SK-N-SH (cell line): ENCODE data around the gene SPINK13. TPM values are rescaled to one million over a fixed set of nuclear protein-coding genes. Genes with fewer than 3 reads are reported as not detected.
"Not testable (repeated sequence)": the region's sequence is repeated elsewhere in the genome, so short reads cannot be mapped to it uniquely, and the experiment has no call there.

Experiments used
- CTCF ChIA-PET: fragments of 300-600, 350-600 bp; formaldehyde crosslinking; extraction: SDS; loops from one replicate; lab custom pipeline; 2021; lab: Yijun Ruan, JAX
- POLR2A ChIA-PET: fragments of 350-600 bp; sonication (Branson Sonifier 250); formaldehyde crosslinking; extraction: SDS; loops from one replicate; lab custom pipeline; 2020; ENCODE audit warnings: antibody characterized with exemption, inconsistent platforms; lab: Yijun Ruan, JAX
- DNase-seq: peaks from one replicate; pipeline ENCODE4 v3.0.0; 2012
- H2AFZ ChIP-seq: fragments of 200-600 bp; sonication (generic); 2 replicates; pipeline ENCODE4 v1.8.1; 2016; ENCODE audit warnings: antibody characterized with exemption, mild to moderate bottlenecking, low read depth
- H3F3A ChIP-seq: fragments of 200-600 bp; sonication (generic); replicated peaks from 2 replicates; pipeline ENCODE3; 2016; ENCODE audit warnings: antibody characterized with exemption, mild to moderate bottlenecking; ENCODE audit not compliant: insufficient read depth
- H3K27ac ChIP-seq, 2 experiments: fragments of 200-500 bp in 1 of 2; fragments of 200-600 bp in 1 of 2; sonication (Bioruptor generic) in 1 of 2; sonication (generic), shearing (Covaris generic) in 1 of 2; 2 replicates each; pipeline versions ENCODE4 v1.5.1 to v1.6.1; 2014 to 2016; ENCODE audit warnings: low read depth in 2 of 2, inconsistent platforms in 1 of 2, low read length in 1 of 2, mild to moderate bottlenecking in 1 of 2, mixed read lengths in 1 of 2
- H3K27me3 ChIP-seq: fragments of 200-600 bp; sonication (generic), shearing (Covaris generic); 2 replicates; pipeline ENCODE4 v1.6.1; 2016; ENCODE audit warnings: mixed run types; ENCODE audit not compliant: insufficient read depth
- H3K36me3 ChIP-seq, 2 experiments: fragments of 200-500 bp in 1 of 2; fragments of 200-600 bp in 1 of 2; sonication (Bioruptor generic) in 1 of 2; sonication (generic) in 1 of 2; replicated peaks in 1 of 2; 2 replicates each; pipeline versions ENCODE3 to v1.5.1; 2014 to 2016; ENCODE audit warnings: low read length in 1 of 2, mild to moderate bottlenecking in 1 of 2; ENCODE audit not compliant: insufficient read depth in 2 of 2, control insufficient read depth in 1 of 2
- H3K4me1 ChIP-seq, 2 experiments: fragments of 200-500 bp in 1 of 2; fragments of 200-600 bp in 1 of 2; sonication (Bioruptor generic) in 1 of 2; sonication (generic), shearing (Covaris generic) in 1 of 2; 2 replicates each; pipeline versions ENCODE4 v1.5.1 to v1.6.1; 2014 to 2016; ENCODE audit warnings: low read depth in 1 of 2, low read length in 1 of 2, mixed run types in 1 of 2; ENCODE audit not compliant: insufficient read depth in 2 of 2, control insufficient read depth in 1 of 2
- H3K4me2 ChIP-seq: fragments of 200-600 bp; sonication (generic), shearing (Covaris generic); 2 replicates; pipeline ENCODE4 v1.6.1; 2017; ENCODE audit warnings: mixed run types
- H3K4me3 ChIP-seq, 2 experiments: fragments of 200-500 bp in 1 of 2; fragments of 200-600 bp in 1 of 2; sonication (Bioruptor generic) in 1 of 2; sonication (generic), shearing (Covaris generic) in 1 of 2; 2 replicates each; pipeline versions ENCODE4 v1.5.1 to v1.8.1; 2014 to 2016; ENCODE audit warnings: low read depth in 2 of 2, inconsistent platforms in 1 of 2, low read length in 1 of 2, mild to moderate bottlenecking in 1 of 2, mixed read lengths in 1 of 2, moderate library complexity in 1 of 2
- H3K79me2 ChIP-seq: fragments of 200-600 bp; sonication (generic); 2 replicates; pipeline ENCODE4 v1.8.1; 2017; ENCODE audit warnings: mild to moderate bottlenecking; ENCODE audit not compliant: insufficient read depth
- H3K9ac ChIP-seq: fragments of 200-600 bp; sonication (generic); 2 replicates; pipeline ENCODE4 v1.6.1; 2017; ENCODE audit warnings: mixed run types
- H3K9me2 ChIP-seq: fragments of 200-600 bp; sonication (generic); 2 replicates; pipeline ENCODE4 v1.6.1; 2017; ENCODE audit warnings: mixed run types
- H3K9me3 ChIP-seq: fragments of 200-600 bp; sonication (generic); 2 replicates; pipeline ENCODE4 v1.6.1; 2017; ENCODE audit warnings: mixed run types, mild to moderate bottlenecking, moderate library complexity
- H4K20me1 ChIP-seq: fragments of 200-600 bp; sonication (generic); 2 replicates; pipeline ENCODE4 v1.6.1; 2017; ENCODE audit warnings: mild to moderate bottlenecking, mixed run types; ENCODE audit not compliant: insufficient read depth
- ELF1 ChIP-seq: IDR thresholded peaks from 2 replicates; pipeline ENCODE4 v1.4.0; 2012
- EZH2phosphoT487 ChIP-seq: fragments of 200-600 bp; sonication (generic); IDR thresholded peaks from 2 replicates; pipeline ENCODE4 v1.6.1; 2017; ENCODE audit warnings: low read depth, mixed run types, mild to moderate bottlenecking, antibody characterized with exemption, moderate library complexity, borderline replicate concordance
- TEAD4 ChIP-seq: IDR thresholded peaks from 2 replicates; pipeline ENCODE4 v1.4.0; 2012; ENCODE audit warnings: mild to moderate bottlenecking, borderline replicate concordance; ENCODE audit not compliant: insufficient read depth
- WGBS: methylation state at CpG from one replicate; pipeline ENCODE4 v1.1.6; 2017; ENCODE audit warnings: low lambda C conversion rate; 5-methylcytosine and 5-hydroxymethylcytosine counted together
- polyA plus RNA-seq, 3 experiments: library from polyadenylated mRNA; depleted of rRNA; stranded (reverse); fragments of >200 nt; gene quantifications; 2 replicates each; pipeline ENCODE4 v1.2.3, GENCODE V29; 2012
- TF ChIP-seq, protein P1 (sequence below): IDR thresholded peaks from 2 replicates; pipeline ENCODE4 v1.4.0; 2012; ENCODE audit warnings: low read depth, borderline replicate concordance
- TF ChIP-seq, protein P2 (sequence below): fragments of 150-350 bp; IDR thresholded peaks from 2 replicates; pipeline ENCODE4 v1.6.1; 2016; ENCODE audit warnings: mild to moderate bottlenecking, low read depth, low read length

SPINK13 gene
- polyA plus RNA-seq, 1 of the 3 experiments (the other 2 are of a cell fraction) = not detected

DNA sequence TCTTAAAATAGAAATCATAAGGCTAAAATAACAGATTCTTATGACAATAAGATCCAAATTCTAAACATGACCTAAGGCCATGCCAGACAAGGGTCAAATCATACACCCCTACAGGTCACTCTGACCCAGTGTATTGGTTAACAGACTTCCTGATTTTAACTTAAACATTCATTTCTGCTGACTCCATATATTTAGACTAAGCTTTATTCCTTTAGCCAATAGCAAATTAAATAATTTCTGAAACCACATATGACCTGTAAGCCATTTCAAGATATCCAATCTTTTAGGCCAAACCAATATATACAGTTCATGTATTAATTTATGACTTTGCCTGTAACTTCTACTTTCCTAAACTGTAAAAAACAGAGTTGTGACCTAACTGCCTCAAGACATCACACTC lies 7.4 kb upstream of the SPINK13 start:
- Histone ChIP-seq H4K20me1 (no peaks in the 10 kb centered on the region), H2AFZ (no peak overlapping the region), H3K9me2 (no peaks in the 10 kb centered on the region), H3K9ac (no peak overlapping the region), H3K9me3 (no peaks in the 10 kb centered on the region), H3K79me2 (no peaks in the 10 kb centered on the region), H3K27me3 (no peaks in the 10 kb centered on the region), H3K27ac (no peak overlapping the region), H3K4me2 (no peak overlapping the region), H3F3A (no peaks in the 10 kb centered on the region), H3K4me1 (no peaks in the 10 kb centered on the region), H3K36me3 (no peaks in the 10 kb centered on the region), H3K4me3 (no peak overlapping the region)
- CTCF ChIA-PET = interaction anchor here (1.4 kb wide), 1 partner anchor 470 kb away, joined by 5 read pairs; no protein-coding TSS in a partner anchor
- TF ChIP-seq EZH2phosphoT487 (no peak), ELF1 (no peak)
- TF ChIP-seq, protein P1, sequence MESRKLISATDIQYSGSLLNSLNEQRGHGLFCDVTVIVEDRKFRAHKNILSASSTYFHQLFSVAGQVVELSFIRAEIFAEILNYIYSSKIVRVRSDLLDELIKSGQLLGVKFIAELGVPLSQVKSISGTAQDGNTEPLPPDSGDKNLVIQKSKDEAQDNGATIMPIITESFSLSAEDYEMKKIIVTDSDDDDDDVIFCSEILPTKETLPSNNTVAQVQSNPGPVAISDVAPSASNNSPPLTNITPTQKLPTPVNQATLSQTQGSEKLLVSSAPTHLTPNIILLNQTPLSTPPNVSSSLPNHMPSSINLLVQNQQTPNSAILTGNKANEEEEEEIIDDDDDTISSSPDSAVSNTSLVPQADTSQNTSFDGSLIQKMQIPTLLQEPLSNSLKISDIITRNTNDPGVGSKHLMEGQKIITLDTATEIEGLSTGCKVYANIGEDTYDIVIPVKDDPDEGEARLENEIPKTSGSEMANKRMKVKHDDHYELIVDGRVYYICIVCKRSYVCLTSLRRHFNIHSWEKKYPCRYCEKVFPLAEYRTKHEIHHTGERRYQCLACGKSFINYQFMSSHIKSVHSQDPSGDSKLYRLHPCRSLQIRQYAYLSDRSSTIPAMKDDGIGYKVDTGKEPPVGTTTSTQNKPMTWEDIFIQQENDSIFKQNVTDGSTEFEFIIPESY = no peak
- DNase-seq = no peak
- POLR2A ChIA-PET = no interaction called here

DNA sequence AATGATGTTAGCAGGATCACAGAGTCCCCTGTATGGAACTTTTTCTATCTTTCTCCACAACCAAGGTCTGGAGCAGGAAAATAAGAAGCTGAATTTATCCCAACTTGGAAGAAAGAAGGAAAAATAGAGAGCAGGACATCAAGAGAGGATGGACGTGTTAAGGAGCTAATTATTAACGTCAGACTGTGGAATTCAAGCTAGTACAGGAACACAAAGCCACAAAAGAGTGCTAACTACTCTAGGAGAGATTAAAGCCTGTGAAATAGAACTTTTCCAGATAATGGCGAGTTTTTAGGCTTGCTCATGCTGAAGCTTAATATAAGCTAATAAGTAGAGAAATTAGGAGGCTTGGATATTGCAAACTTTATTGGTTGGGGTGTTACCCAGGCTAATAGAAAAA lies 632 bp upstream of the SPINK13 start:
- 26% methylated on average over 3 of the region's 3 CpGs for WGBS
- Histone ChIP-seq H4K20me1 (no peaks in the 10 kb centered on the region), H3K9me2 (no peaks in the 10 kb centered on the region), H3K9ac (no peak overlapping the region), H3K4me3 (no peak overlapping the region), H3K79me2 (no peaks in the 10 kb centered on the region), H2AFZ (0 out of 2 replicates have a peak overlapping the region, but pooled peaks have one; percentile 53), H3K4me2 (no peak overlapping the region), H3K4me1 (no peaks in the 10 kb centered on the region), H3K36me3 (no peaks in the 10 kb centered on the region), H3K27me3 (no peaks in the 10 kb centered on the region), H3K27ac (no peak overlapping the region), H3K9me3 (no peaks in the 10 kb centered on the region), H3F3A (no peaks in the 10 kb centered on the region)
- ChIA-PET POLR2A (no interaction called here), CTCF (no interaction called here)
- DNase-seq = no peak
- no peak for TF ChIP-seq TEAD4
- TF ChIP-seq, protein P2, sequence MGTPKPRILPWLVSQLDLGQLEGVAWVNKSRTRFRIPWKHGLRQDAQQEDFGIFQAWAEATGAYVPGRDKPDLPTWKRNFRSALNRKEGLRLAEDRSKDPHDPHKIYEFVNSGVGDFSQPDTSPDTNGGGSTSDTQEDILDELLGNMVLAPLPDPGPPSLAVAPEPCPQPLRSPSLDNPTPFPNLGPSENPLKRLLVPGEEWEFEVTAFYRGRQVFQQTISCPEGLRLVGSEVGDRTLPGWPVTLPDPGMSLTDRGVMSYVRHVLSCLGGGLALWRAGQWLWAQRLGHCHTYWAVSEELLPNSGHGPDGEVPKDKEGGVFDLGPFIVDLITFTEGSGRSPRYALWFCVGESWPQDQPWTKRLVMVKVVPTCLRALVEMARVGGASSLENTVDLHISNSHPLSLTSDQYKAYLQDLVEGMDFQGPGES = no peak

DNA sequence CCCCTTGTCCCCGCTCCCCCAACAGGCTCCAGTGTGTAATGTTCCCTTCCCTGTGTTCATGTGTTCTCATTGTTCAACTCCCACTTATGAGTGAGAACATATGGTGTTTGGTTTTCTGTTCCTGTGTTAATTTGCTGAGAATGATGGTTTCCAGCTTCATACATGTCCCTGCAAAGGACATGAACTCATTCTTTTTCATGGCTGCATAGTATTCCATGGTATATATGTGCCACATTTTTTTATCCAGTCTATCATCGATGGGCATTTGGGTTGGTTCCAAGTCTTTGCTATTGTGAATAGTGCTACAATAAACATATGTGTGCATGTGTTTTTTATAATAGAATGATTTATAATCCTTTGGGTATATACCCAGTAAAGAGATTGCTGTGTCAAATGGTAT lies 6.5 kb downstream of the SPINK13 start:
- H3K27me3 ChIP-seq, H2AFZ ChIP-seq, H4K20me1 ChIP-seq, H3K27ac ChIP-seq, H3K9me2 ChIP-seq, POLR2A ChIA-PET, H3K9me3 ChIP-seq, H3F3A ChIP-seq, DNase-seq, H3K4me2 ChIP-seq, H3K4me1 ChIP-seq, H3K4me3 ChIP-seq, H3K36me3 ChIP-seq, H3K9ac ChIP-seq, H3K79me2 ChIP-seq: not testable (repeated sequence)
- WGBS = 45% methylated on average over 2 of the region's 2 CpGs
- CTCF ChIA-PET = interaction anchor here (1.4 kb wide), 1 partner anchor 458 kb away, joined by 3 read pairs; no protein-coding TSS in a partner anchor

DNA sequence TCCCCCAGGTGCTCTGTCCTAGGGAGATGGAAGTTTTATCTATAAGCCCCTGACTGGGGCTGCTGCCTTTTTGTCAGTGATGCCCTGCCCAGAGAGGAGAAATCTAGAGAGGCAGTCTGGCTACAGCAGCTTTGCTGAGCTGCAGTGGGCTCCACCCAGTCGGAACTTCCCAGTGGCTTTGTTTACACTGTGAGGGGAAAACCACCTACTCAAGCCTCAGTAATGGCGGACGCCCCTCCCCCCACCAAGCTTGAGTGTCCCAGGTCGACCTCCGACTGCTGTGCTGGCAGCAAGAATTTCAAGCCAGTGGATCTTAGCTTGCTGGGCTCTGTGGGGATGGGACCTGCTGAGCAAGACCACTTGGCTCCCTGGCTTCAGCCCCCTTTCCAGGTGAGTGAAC lies 12.3 kb downstream of the SPINK13 start:
- H3K4me3 ChIP-seq, H4K20me1 ChIP-seq, H3K79me2 ChIP-seq, DNase-seq, H2AFZ ChIP-seq, H3K9me2 ChIP-seq, H3K27me3 ChIP-seq, H3K36me3 ChIP-seq, H3K27ac ChIP-seq, H3K4me2 ChIP-seq, H3K9me3 ChIP-seq, H3K9ac ChIP-seq, POLR2A ChIA-PET, H3F3A ChIP-seq, H3K4me1 ChIP-seq: not testable (repeated sequence)
- CTCF ChIA-PET = interaction anchor here (0.8 kb wide), 1 partner anchor 89 kb away, joined by 3 read pairs; no protein-coding TSS in a partner anchor
- WGBS = 13% methylated on average over 4 of the region's 5 CpGs

DNA sequence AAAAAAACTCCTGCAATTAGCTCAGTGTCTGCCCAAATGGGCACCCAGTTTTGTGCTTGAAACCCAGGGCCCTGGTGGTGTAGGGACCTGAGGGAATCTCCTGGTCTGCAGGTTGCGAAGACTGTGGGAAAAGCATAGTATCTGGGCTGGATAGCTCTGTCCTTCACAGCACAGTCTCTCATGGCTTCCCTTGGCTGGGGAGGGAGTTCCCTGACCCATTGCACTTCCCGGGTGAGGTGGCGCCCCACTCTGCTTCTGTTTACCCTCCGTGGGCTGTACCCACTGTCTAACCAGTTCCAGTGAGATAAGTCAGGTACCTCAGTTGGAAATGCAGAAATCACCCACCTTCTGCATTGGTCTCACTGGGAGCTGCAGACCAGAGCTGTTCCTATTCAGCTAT lies 12.7 kb downstream of the SPINK13 start:
- H3K9ac ChIP-seq, H3K4me2 ChIP-seq, H4K20me1 ChIP-seq, H2AFZ ChIP-seq, DNase-seq, H3K36me3 ChIP-seq, H3K4me1 ChIP-seq, H3K79me2 ChIP-seq, POLR2A ChIA-PET, H3K9me2 ChIP-seq, H3K9me3 ChIP-seq, H3K27ac ChIP-seq, H3K4me3 ChIP-seq, H3K27me3 ChIP-seq, H3F3A ChIP-seq: not testable (repeated sequence)
- CTCF ChIA-PET = interaction anchor here (0.8 to 1.7 kb wide), 2 partner anchors 89 to 507 kb away, joined by 3 read pairs; no protein-coding TSS in a partner anchor
- WGBS = 53% methylated on average over 4 of the region's 4 CpGs
